Stimulated activated memory B cell treated with anti-CD40 and anti-IgM and Interleukin-4, amounts not matched to agents 10 μg/mL and 1 μg/mL and 100 μg/mL, for 72 hours (primary cell): ENCODE data around the gene CACNA1E.

ENCODE experiments used
- ATAC-seq: fragments of 150-1000 bp; cut with Tn5 transposase; 2 replicates; pipeline ENCODE4 v1.10.0; 2021
- H3K27ac Mint-ChIP-seq: one replicate; pipeline ENCODE4 v1.8.0; 2022; ENCODE audit warnings: mild to moderate bottlenecking, mixed read lengths
- H3K27me3 Mint-ChIP-seq: one replicate; pipeline ENCODE4 v1.8.0; 2022; ENCODE audit warnings: mixed read lengths
- H3K36me3 Mint-ChIP-seq: one replicate; pipeline ENCODE4 v1.8.0; 2022; ENCODE audit warnings: mixed read lengths
- H3K4me1 Mint-ChIP-seq: one replicate; pipeline ENCODE4 v1.8.0; 2022; ENCODE audit warnings: mixed read lengths
- H3K4me3 Mint-ChIP-seq: one replicate; pipeline ENCODE4 v1.8.0; 2022; ENCODE audit warnings: mild to moderate bottlenecking, moderate library complexity, mixed read lengths
- H3K9me3 Mint-ChIP-seq: one replicate; pipeline ENCODE4 v1.8.0; 2022; ENCODE audit warnings: mixed read lengths

CACNA1E gene

DNA sequence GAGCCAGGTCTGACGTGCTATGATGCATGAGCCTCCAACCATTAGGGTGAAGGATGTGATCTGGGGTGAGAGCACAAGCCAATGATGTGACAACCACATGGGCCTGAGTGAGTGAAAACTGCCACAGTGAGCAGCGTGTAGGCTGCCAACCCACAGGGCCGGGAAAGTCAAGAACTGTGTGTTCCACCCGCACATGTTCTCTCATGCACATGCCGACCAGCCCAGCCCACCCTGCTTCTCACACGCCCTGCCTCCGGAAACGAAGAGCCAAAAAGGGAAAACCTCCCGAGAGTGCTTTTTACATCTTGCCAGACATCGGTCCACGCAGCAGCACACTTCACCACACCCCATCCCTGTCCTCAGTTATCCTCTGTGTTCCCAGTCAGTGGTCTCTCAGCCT lies 197.0 kb downstream of the CACNA1E start:
- no peak overlapping the region for H3K27ac Mint-ChIP-seq
- H3K9me3 Mint-ChIP-seq: no peaks in the 10 kb centered on the region
- no peaks in the 10 kb centered on the region for H3K4me1 Mint-ChIP-seq
- H3K36me3 Mint-ChIP-seq: no peaks in the 10 kb centered on the region
- ATAC-seq: peak; percentile 29
- H3K4me3 Mint-ChIP-seq: no peak overlapping the region
- peaks cover 8% of the 10 kb centered on the region for H3K27me3 Mint-ChIP-seq

DNA sequence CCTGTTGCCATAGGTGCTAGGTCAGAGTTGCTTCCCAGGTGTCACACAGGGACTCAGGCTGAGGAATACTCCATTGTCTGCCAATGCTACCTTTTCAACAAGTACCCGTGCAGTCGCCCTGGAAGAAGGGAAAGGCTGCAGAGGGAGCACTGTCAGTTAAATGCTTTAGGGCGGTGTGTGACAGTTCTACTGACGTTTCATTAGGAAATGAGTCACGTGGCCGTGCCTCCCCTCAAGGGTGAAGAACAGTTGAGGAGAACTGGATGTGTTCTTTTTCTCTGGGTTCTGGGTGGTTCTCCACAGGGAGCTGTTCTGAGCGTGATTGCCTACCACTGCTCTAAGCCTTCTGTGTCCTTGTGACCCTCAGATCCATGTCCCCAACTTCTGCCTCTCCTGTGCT lies 197.6 kb downstream of the CACNA1E start:
- Mint-ChIP-seq H3K27me3 (peaks cover 8% of the 10 kb centered on the region), H3K4me1 (no peaks in the 10 kb centered on the region), H3K4me3 (no peak overlapping the region), H3K9me3 (no peaks in the 10 kb centered on the region), H3K36me3 (no peaks in the 10 kb centered on the region), H3K27ac (no peak overlapping the region)
- ATAC-seq: no peak

DNA sequence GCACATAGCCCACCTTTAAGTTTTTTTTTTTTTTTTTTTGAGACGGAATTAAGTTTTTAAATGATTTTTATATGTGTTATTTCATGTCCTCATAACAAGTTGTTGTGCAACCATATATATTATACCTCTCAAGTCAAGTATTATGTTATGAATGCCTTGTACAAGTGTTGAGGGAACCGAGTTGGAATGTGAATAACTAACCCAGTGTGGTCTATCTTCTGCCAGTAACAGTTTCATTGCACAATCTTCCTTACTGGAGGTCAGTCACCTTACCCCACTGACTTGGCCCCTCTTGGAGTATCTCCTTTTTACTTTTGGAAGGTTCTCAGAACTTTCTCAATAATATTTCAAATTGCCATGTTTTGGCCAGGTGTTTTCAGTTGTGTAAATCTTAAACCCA lies 201.9 kb downstream of the CACNA1E start:
- no peaks in the 10 kb centered on the region for H3K4me1 Mint-ChIP-seq
- no peak overlapping the region for H3K4me3 Mint-ChIP-seq
- no peaks in the 10 kb centered on the region for H3K9me3 Mint-ChIP-seq
- H3K27me3 Mint-ChIP-seq: peaks cover 28% of the 10 kb centered on the region
- no peaks in the 10 kb centered on the region for H3K36me3 Mint-ChIP-seq
- ATAC-seq: no peak
- no peak overlapping the region for H3K27ac Mint-ChIP-seq

DNA sequence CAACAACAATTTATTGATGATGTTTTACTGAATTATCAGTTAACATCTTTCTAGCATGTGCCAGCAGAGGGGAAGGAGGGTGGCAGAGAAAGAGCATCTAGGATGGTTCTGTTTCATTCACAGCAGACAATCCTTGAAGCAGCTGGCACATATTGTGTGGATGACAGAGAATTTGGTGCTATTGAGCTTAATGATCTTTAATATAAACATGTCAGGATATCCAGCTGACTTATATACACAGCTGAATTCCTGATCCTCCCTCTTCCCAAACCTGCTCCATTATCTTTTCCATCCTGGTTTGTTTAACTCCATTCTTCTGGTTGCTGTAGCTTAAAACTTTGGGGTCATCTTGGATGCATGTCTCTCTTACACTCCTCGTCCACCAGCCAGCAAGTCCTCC lies 218.6 kb downstream of the CACNA1E start:
- Mint-ChIP-seq H3K9me3 (no peaks in the 10 kb centered on the region), H3K4me1 (no peaks in the 10 kb centered on the region), H3K4me3 (no peak overlapping the region), H3K27ac (no peak overlapping the region), H3K27me3 (peaks cover 22% of the 10 kb centered on the region), H3K36me3 (no peaks in the 10 kb centered on the region)
- no peak for ATAC-seq

DNA sequence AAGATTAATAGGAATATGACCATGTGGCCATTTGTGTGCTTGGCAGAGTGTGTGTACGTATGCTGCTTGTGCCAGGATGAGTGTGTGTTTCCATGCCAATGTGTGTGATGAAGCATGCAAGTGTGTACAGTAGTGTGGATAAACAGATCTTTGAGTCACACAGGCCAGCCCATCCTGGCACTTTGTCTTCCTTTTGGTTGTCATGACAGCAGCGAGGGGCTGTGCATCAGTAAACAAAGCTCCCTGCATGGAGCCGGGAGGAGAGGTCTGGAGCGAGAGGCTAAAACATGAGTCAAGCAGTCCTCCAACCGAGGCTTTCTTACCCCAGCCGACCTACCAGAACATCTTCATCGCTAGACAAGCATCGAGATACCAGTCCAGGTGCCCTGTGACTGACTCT lies 221.2 kb downstream of the CACNA1E start:
- Mint-ChIP-seq H3K27me3 (peaks cover 13% of the 10 kb centered on the region), H3K27ac (no peak overlapping the region), H3K36me3 (no peaks in the 10 kb centered on the region), H3K4me3 (no peak overlapping the region), H3K9me3 (no peaks in the 10 kb centered on the region), H3K4me1 (no peaks in the 10 kb centered on the region)
- ATAC-seq: no peak

DNA sequence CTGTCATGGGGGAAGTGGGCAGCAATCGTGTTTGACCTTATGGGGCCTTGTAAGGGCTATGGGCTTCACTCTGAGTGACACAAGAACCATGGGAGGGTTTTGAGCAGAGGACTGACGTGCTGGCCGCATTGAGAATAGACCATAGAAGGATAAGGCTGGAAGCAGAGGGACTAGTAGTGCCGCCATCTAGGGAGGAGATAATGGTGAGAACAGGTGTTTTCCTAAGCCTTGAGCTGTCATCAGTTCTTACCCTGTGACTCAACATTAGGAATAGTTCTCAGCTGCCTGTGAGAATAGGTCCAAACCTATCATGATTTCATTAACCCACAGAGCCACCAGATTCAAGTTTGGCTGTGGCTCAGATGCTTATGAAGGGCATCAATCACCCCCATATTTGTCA lies 228.5 kb downstream of the CACNA1E start:
- Mint-ChIP-seq H3K36me3 (no peaks in the 10 kb centered on the region), H3K9me3 (no peaks in the 10 kb centered on the region), H3K4me3 (no peak overlapping the region), H3K27ac (no peak overlapping the region), H3K4me1 (no peaks in the 10 kb centered on the region), H3K27me3 (no peaks in the 10 kb centered on the region)
- no peak for ATAC-seq

DNA sequence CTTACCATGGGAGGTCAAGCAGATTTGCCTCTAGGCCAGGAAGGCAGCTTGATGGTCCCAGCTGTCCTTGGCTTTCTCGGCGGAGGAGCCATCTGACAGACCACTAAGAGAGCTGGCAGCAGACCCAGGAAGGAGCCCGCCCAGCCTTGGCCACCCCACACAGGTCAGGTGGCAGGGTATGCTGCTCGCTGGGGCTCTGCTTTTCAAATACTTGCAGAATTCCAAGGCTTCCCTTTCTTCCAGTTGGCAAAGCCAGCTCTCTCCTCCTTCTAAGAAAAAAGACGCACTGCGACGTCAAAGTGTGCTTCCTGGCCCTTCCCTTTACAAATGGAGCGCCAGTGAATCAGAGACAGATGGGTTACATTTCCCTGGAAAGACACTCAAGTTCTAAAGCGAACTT lies 229.4 kb downstream of the CACNA1E start:
- H3K36me3 Mint-ChIP-seq: no peaks in the 10 kb centered on the region
- no peak for ATAC-seq
- H3K4me3 Mint-ChIP-seq: no peak overlapping the region
- no peaks in the 10 kb centered on the region for H3K4me1 Mint-ChIP-seq
- no peak overlapping the region for H3K27ac Mint-ChIP-seq
- H3K9me3 Mint-ChIP-seq: no peaks in the 10 kb centered on the region
- no peaks in the 10 kb centered on the region for H3K27me3 Mint-ChIP-seq

DNA sequence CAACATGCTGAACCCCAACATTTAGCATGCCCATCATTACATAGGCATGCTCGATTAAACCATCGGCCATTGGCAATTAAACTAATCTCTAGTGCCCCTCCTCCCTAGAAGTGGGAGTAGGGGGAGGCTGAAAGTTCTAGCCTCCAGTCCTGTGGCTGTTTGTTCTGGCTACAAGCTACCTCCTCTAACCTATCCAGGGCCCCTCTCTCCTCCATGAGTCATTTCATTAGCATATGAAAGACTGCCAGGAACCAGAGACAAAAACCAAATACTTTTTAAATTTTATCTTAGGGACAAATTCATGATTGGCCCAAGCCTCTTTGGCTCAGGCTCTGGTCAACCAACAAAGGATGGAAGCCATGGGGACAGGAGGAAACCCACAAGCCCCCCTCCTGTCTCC lies 231.1 kb downstream of the CACNA1E start:
- Mint-ChIP-seq H3K27ac (no peak overlapping the region), H3K27me3 (no peaks in the 10 kb centered on the region), H3K9me3 (no peaks in the 10 kb centered on the region), H3K4me3 (no peak overlapping the region), H3K4me1 (no peaks in the 10 kb centered on the region), H3K36me3 (no peaks in the 10 kb centered on the region)
- ATAC-seq: no peak

DNA sequence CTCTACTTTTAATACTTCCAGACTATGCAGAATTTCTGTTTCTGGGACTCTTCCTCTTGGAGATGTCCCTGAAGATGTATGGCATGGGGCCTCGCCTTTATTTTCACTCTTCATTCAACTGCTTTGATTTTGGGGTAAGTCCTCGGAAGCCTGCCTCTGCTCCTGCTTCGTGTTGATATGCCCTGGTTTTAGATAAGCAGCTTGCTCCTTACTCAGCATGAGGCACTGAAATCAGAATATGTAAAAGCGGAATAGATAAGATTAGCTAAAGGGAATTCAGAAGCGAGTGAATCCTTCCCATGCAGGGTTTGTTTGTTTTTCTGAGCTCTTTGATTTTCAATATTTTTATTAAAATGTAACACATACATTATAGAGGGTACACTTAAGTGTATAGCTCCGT lies 234.7 kb downstream of the CACNA1E start:
- H3K36me3 Mint-ChIP-seq: no peaks in the 10 kb centered on the region
- H3K9me3 Mint-ChIP-seq: no peaks in the 10 kb centered on the region
- no peaks in the 10 kb centered on the region for H3K27me3 Mint-ChIP-seq
- no peak overlapping the region for H3K4me3 Mint-ChIP-seq
- ATAC-seq: no peak
- H3K4me1 Mint-ChIP-seq: no peaks in the 10 kb centered on the region
- H3K27ac Mint-ChIP-seq: no peak overlapping the region

DNA sequence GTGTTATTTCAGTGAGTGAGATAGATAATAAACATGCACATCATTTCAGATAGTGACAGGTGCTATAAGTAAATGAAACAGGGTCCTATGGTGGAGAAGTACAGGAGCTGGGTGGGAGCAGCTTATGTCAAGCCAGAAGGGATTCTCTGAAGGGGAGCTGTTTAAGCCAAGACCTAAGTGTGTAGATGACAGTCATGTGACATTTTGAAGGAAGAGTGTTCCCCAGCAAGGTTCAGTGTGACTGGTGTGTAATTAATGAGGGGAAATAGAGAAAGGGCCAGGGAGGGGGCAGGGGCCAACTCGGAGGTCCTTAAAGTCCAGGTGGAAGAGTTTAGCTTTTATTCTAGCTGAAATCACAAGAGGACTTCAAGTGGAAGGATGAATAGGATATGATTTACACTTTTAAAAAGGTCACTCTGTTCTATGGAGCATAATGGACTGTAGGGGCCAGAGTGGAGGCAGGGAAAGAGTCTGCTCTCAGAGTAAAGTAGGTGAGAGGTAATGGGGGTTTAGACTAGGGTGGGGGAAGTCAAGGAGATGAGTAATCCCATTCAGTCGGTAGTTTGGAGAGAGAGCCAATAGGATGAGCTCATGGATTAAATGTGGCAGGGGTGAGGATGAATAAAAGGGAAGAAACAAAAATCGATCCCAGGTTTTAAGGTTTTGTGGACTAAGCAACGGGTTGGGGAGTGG lies 243.1 kb downstream of the CACNA1E start:
- H3K27me3 Mint-ChIP-seq: no peaks in the 10 kb centered on the region
- no peaks in the 10 kb centered on the region for H3K36me3 Mint-ChIP-seq
- no peak overlapping the region for H3K27ac Mint-ChIP-seq
- H3K4me1 Mint-ChIP-seq: no peaks in the 10 kb centered on the region
- ATAC-seq: no peak
- no peaks in the 10 kb centered on the region for H3K9me3 Mint-ChIP-seq
- H3K4me3 Mint-ChIP-seq: no peak overlapping the region

DNA sequence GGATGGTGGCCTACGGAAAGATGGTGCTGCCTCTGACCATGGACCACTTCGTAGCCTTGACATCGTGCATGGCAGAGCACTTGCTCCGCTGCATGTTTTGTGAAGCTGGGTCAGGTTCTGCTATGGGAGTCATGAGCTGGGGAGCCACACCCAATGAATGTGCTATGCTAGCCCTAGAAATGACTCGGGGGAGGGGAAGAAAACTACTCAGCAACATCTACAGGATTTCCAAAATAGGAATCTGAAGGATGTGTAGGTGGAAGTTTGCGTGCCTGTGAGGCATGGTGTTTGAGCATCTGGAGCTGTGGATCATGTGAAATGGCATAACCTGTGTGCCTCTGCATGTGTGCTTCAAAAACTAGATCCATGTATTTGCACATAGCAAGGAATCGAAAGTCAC lies 247.3 kb downstream of the CACNA1E start:
- Mint-ChIP-seq H3K4me1 (no peaks in the 10 kb centered on the region), H3K36me3 (no peaks in the 10 kb centered on the region), H3K27ac (no peak overlapping the region), H3K27me3 (peaks cover 6% of the 10 kb centered on the region), H3K4me3 (no peak overlapping the region), H3K9me3 (no peaks in the 10 kb centered on the region)
- ATAC-seq: no peak

DNA sequence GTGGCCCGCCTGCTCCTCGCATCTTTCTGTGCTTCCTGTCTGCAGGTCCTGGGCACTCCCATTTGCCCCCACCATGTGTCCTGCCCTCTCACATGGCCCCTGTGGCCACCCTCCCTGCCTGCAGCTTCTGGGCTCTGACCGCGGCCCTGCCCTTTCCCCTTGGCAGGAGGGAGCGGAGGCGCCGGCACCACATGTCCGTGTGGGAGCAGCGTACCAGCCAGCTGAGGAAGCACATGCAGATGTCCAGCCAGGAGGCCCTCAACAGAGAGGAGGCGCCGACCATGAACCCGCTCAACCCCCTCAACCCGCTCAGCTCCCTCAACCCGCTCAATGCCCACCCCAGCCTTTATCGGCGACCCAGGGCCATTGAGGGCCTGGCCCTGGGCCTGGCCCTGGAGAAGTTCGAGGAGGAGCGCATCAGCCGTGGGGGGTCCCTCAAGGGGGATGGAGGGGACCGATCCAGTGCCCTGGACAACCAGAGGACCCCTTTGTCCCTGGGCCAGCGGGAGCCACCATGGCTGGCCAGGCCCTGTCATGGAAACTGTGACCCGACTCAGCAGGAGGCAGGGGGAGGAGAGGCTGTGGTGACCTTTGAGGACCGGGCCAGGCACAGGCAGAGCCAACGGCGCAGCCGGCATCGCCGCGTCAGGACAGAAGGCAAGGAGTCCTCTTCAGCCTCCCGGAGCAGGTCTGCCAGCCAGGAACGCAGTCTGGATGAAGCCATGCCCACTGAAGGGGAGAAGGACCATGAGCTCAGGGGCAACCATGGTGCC lies 249.1 kb downstream of the CACNA1E start:
- Mint-ChIP-seq H3K27me3 (peaks cover 6% of the 10 kb centered on the region), H3K36me3 (no peaks in the 10 kb centered on the region), H3K9me3 (no peaks in the 10 kb centered on the region), H3K4me3 (no peak overlapping the region), H3K4me1 (no peaks in the 10 kb centered on the region), H3K27ac (no peak overlapping the region)
- ATAC-seq: no peak

DNA sequence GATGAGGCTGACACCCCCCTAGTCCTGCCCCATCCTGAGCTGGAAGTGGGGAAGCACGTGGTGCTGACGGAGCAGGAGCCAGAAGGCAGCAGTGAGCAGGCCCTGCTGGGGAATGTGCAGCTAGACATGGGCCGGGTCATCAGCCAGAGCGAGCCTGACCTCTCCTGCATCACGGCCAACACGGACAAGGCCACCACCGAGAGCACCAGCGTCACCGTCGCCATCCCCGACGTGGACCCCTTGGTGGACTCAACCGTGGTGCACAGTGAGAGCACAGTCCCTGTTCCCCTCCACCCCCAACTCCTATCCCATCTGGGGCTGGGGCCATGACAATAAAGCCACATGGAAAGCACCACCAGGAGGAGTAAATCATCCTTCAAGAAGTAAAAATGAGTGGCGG lies 250.2 kb downstream of the CACNA1E start:
- no peak overlapping the region for H3K4me3 Mint-ChIP-seq
- H3K9me3 Mint-ChIP-seq: no peaks in the 10 kb centered on the region
- peaks cover 6% of the 10 kb centered on the region for H3K27me3 Mint-ChIP-seq
- peak; percentile 13 for ATAC-seq
- no peak overlapping the region for H3K27ac Mint-ChIP-seq
- H3K36me3 Mint-ChIP-seq: no peaks in the 10 kb centered on the region
- H3K4me1 Mint-ChIP-seq: no peaks in the 10 kb centered on the region

DNA sequence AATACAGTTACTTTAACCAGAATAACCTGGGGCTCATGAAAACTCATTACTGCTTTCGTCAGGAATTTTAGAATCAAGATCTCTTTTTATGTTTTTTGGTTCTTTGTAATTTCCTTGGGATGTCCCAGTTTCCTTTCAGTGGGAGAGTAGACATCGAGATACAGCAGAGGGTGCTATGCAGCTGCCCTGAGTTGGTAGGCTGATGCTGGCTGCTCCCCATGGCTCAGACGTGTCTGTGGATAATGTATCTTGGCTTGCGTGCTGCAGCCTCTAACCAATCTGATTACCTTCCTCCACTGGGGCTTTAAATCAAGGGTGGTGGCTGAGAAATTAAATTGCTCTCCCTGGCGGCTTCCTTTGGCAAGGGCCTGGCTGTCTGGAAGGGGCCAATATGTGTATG lies 253.7 kb downstream of the CACNA1E start:
- H3K4me3 Mint-ChIP-seq: no peak overlapping the region
- no peaks in the 10 kb centered on the region for H3K4me1 Mint-ChIP-seq
- H3K27me3 Mint-ChIP-seq: peaks cover 6% of the 10 kb centered on the region
- H3K36me3 Mint-ChIP-seq: no peaks in the 10 kb centered on the region
- H3K9me3 Mint-ChIP-seq: no peaks in the 10 kb centered on the region
- ATAC-seq: no peak
- H3K27ac Mint-ChIP-seq: no peak overlapping the region

DNA sequence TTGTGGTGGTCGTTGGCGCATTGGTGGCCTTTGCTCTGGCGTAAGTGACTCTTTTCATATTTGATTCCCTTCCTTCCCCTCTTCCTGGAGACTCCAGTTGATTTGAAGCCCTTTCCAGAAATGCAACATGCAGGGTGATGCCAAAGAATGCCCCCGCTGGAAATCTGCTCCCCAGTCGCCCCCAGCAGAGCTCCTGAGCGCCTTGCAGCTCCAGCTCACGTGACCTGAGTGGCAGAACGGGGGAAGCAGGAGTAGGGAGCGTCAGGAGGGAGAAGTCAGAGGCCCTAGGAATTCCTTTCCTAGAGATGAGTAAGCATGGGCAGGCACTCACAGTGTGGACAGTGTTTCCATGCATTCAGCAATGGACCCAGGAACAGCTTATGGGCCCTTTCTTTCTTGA lies 255.9 kb downstream of the CACNA1E start:
- Mint-ChIP-seq H3K27me3 (peaks cover 6% of the 10 kb centered on the region), H3K27ac (no peak overlapping the region), H3K4me3 (no peak overlapping the region), H3K36me3 (no peaks in the 10 kb centered on the region), H3K4me1 (no peaks in the 10 kb centered on the region), H3K9me3 (no peaks in the 10 kb centered on the region)
- no peak for ATAC-seq

DNA sequence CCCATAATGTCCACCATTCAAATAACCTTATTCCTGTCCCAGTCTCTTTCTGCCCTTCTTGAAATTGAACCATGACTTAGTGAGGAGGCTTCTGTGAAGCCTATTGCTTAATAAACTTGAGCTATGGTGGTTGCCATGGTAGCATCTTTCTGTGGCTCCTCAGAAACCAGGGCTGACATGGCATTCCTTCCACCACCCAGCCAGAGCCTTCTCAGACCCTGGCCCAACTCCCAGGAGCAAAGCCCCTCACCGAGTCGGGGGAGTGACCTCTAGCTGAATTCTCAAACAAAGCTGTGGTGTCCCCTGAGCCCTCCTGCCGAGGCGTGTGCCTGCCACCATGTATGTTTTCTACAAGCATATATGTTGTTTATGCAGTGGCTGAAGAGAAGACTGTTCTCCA lies 259.1 kb downstream of the CACNA1E start:
- no peaks in the 10 kb centered on the region for H3K27me3 Mint-ChIP-seq
- no peak overlapping the region for H3K4me3 Mint-ChIP-seq
- no peak for ATAC-seq
- no peaks in the 10 kb centered on the region for H3K36me3 Mint-ChIP-seq
- H3K9me3 Mint-ChIP-seq: no peaks in the 10 kb centered on the region
- no peak overlapping the region for H3K27ac Mint-ChIP-seq
- H3K4me1 Mint-ChIP-seq: no peaks in the 10 kb centered on the region
